GM23338 (cell line): ENCODE measurements around the gene PXK. TPM values are rescaled to one million over a fixed set of nuclear protein-coding genes. Genes with fewer than 3 reads are reported as not detected.

ENCODE experiments used
- ATAC-seq: fragments of 200-7000 bp; cut with Tn5 transposase; 3 replicates; pipeline ENCODE4 v1.9.1; 2020
- DNase-seq: peaks from one replicate; pipeline ENCODE4 v3.0.0-alpha.2; 2015; ENCODE audit warnings: low spot score
- H2AFZ ChIP-seq: fragments of 200-600 bp; sonication (generic); 2 replicates; pipeline ENCODE4 v1.8.0; 2016; ENCODE audit warnings: antibody characterized with exemption, mild to moderate bottlenecking, moderate library complexity
- H3F3A ChIP-seq: fragments of 200-600 bp; sonication (generic); replicated peaks from 2 replicates; pipeline ENCODE4 v1.8.0; 2017; ENCODE audit warnings: antibody characterized with exemption, mixed run types, low read depth
- H3K27ac ChIP-seq: fragments of 200-600 bp; sonication (generic); 2 replicates; pipeline ENCODE4 v1.6.1; 2016; ENCODE audit warnings: low read depth
- H3K27me3 ChIP-seq: fragments of 200-600 bp; sonication (generic); 2 replicates; pipeline ENCODE4 v1.8.0; 2016; ENCODE audit warnings: mild to moderate bottlenecking, mixed run types, moderate library complexity; ENCODE audit not compliant: insufficient read depth
- H3K36me3 ChIP-seq: fragments of 200-600 bp; sonication (generic); 2 replicates; pipeline ENCODE4 v1.8.0; 2016; ENCODE audit warnings: mild to moderate bottlenecking; ENCODE audit not compliant: insufficient read depth
- H3K4me1 ChIP-seq: fragments of 200-600 bp; sonication (generic); 2 replicates; pipeline ENCODE4 v1.8.0; 2016; ENCODE audit warnings: mild to moderate bottlenecking, moderate library complexity; ENCODE audit not compliant: insufficient read depth
- H3K4me2 ChIP-seq: fragments of 200-600 bp; sonication (generic); 2 replicates; pipeline ENCODE4 v1.7.1; 2017; ENCODE audit warnings: mixed run types
- H3K4me3 ChIP-seq: fragments of 200-600 bp; sonication (generic); 2 replicates; pipeline ENCODE4 v1.6.1; 2016; ENCODE audit warnings: mixed run types
- H3K79me2 ChIP-seq: fragments of 200-600 bp; sonication (generic); replicated peaks from 2 replicates; pipeline ENCODE4 v1.8.0; 2017; ENCODE audit warnings: mild to moderate bottlenecking; ENCODE audit not compliant: insufficient read depth
- H3K9me2 ChIP-seq: fragments of 200-600 bp; sonication (generic); 2 replicates; pipeline ENCODE4 v1.8.0; 2017; ENCODE audit not compliant: insufficient read depth
- H4K20me1 ChIP-seq: fragments of 200-600 bp; sonication (generic); replicated peaks from 2 replicates; pipeline ENCODE4 v1.8.0; 2017; ENCODE audit warnings: mild to moderate bottlenecking; ENCODE audit not compliant: insufficient read depth
- H3K27ac Mint-ChIP-seq: 2 replicates; pipeline ENCODE4 v1.8.0; 2020; ENCODE audit warnings: inconsistent platforms, mild to moderate bottlenecking, moderate library complexity, mixed read lengths
- H3K27me3 Mint-ChIP-seq: 3 replicates; pipeline ENCODE4 v1.8.0; 2022; ENCODE audit warnings: low read depth, mild to moderate bottlenecking, moderate library complexity, mixed read lengths, inconsistent platforms; ENCODE audit not compliant: insufficient read depth, poor library complexity
- H3K36me3 Mint-ChIP-seq: 3 replicates; pipeline ENCODE4 v1.8.0; 2021; ENCODE audit warnings: low read depth, mild to moderate bottlenecking, inconsistent platforms, moderate library complexity, mixed read lengths
- H3K4me1 Mint-ChIP-seq: 3 replicates; pipeline ENCODE4 v1.8.0; 2020; ENCODE audit warnings: mild to moderate bottlenecking, inconsistent platforms, mixed read lengths
- H3K4me3 Mint-ChIP-seq: 3 replicates; pipeline ENCODE4 v1.8.0; 2021; ENCODE audit warnings: moderate library complexity, mild to moderate bottlenecking, inconsistent platforms, mixed read lengths
- H3K9me3 Mint-ChIP-seq: 3 replicates; pipeline ENCODE4 v1.8.0; 2020; ENCODE audit warnings: moderate library complexity, mild to moderate bottlenecking, inconsistent platforms, mixed read lengths
- CREB1 ChIP-seq: fragments of 250-450 bp; sonication (Bioruptor Pico); IDR thresholded peaks from 2 replicates; pipeline ENCODE4 v1.5.0; 2020; ENCODE audit warnings: low read depth, mild to moderate bottlenecking, moderate library complexity
- CTCF ChIP-seq, 2 experiments: fragments of 200-600 bp in 1 of 2; sonication (generic) in 1 of 2; conservative IDR thresholded peaks; 2 replicates each; pipeline versions ENCODE4 v1.5.1 to v1.6.1; 2016 to 2017; ENCODE audit warnings: antibody characterized with exemption in 2 of 2, low read depth in 2 of 2, mild to moderate bottlenecking in 2 of 2, moderate library complexity in 1 of 2
- EZH2 ChIP-seq: fragments of 200-600 bp; sonication (generic); IDR thresholded peaks from one replicate; pipeline ENCODE4 v1.8.0; 2017; ENCODE audit warnings: antibody characterized with exemption, mild to moderate bottlenecking, low read depth; ENCODE audit not compliant: unreplicated experiment
- EZH2phosphoT487 ChIP-seq: fragments of 200-600 bp; sonication (generic); IDR thresholded peaks from one replicate; pipeline ENCODE4 v1.8.1; 2018; ENCODE audit warnings: antibody characterized with exemption; ENCODE audit not compliant: unreplicated experiment
- JUNB ChIP-seq: IDR thresholded peaks from one replicate; pipeline ENCODE4 v1.6.1; 2016; ENCODE audit warnings: antibody characterized with exemption; ENCODE audit not compliant: unreplicated experiment
- NANOG ChIP-seq: IDR thresholded peaks from 2 replicates; pipeline ENCODE4 v1.6.1; 2016; ENCODE audit warnings: antibody characterized with exemption, borderline replicate concordance
- POLR2AphosphoS5 ChIP-seq: IDR thresholded peaks from 2 replicates; pipeline ENCODE4 v1.6.1; 2016; ENCODE audit warnings: antibody characterized with exemption, low read depth
- STAT1 ChIP-seq: IDR thresholded peaks from one replicate; pipeline ENCODE4 v1.6.1; 2016; ENCODE audit warnings: antibody characterized with exemption; ENCODE audit not compliant: unreplicated experiment
- ZNF114 ChIP-seq: fragments of 250-450 bp; sonication (Bioruptor Pico); IDR thresholded peaks from 2 replicates; pipeline ENCODE4 v1.5.0; 2020; ENCODE audit warnings: mild to moderate bottlenecking, moderate library complexity
- ZNF331 ChIP-seq: fragments of 250-450 bp; sonication (Bioruptor Pico); IDR thresholded peaks from 2 replicates; pipeline ENCODE4 v1.5.0; 2020; ENCODE audit warnings: low read depth, mild to moderate bottlenecking, moderate library complexity
- ZNF462 ChIP-seq: fragments of 250-450 bp; sonication (Bioruptor Pico); IDR thresholded peaks from 2 replicates; pipeline ENCODE4 v1.5.0; 2020; ENCODE audit warnings: mild to moderate bottlenecking, moderate library complexity
- polyA plus RNA-seq: library from polyadenylated mRNA; unstranded; fragments of >200 nt; fragmentation: Nextera tagmentation; extraction: Ambion mirVana; gene quantifications from 2 replicates; pipeline ENCODE4 v1.2.1, GENCODE V29; 2016
- total RNA-seq: library from RNA; depleted of rRNA; stranded (reverse); fragments of >200 nt; shearing (Covaris generic); gene quantifications from 2 replicates; pipeline ENCODE4 v1.2.3, GENCODE V29; 2014
- TF ChIP-seq, protein P1 (sequence below): IDR thresholded peaks from one replicate; pipeline ENCODE4 v1.6.1; 2018; ENCODE audit warnings: antibody characterized with exemption; ENCODE audit not compliant: unreplicated experiment
- TF ChIP-seq, protein P2 (sequence below): IDR thresholded peaks from 2 replicates; pipeline ENCODE4 v1.6.1; 2016; ENCODE audit warnings: antibody characterized with exemption

The PXK gene
- total and polyA plus RNA-seq, 2 experiments from 2014 or later: 6.4 to 6.5 TPM

DNA sequence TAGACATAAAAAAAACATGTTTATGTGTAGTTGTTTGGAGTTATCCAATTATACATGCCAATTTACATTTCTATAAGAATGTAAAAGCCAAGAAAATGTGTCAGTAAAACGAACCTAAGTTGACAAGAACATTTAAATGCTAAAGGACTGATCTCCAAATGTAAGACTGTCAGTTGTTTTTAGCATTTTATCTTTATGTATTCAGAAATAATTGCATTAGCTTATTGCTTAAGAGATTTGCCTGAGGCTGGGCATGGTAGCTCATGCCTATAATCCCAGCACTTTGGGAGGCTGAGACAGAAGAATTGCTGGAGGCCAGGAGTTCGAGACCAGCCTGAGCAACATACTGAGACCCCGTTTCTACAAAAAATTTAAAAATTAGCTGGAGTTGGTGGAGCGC, 26.9 kb downstream of the PXK start:
- H3K9me2 ChIP-seq: no peaks in the 10 kb centered on the region
- no peaks in the 10 kb centered on the region; the same call in 1 of the 2 replicates for H3K79me2 ChIP-seq
- H3K4me2 ChIP-seq: no peak overlapping the region
- H2AFZ ChIP-seq: no peak overlapping the region
- Mint-ChIP-seq H3K27me3 (no peaks in the 10 kb centered on the region), H3K36me3 (no peaks in the 10 kb centered on the region), H3K27ac (no peak overlapping the region), H3K4me1 (no peaks in the 10 kb centered on the region), H3K9me3 (no peaks in the 10 kb centered on the region), H3K4me3 (no peak overlapping the region)
- TF ChIP-seq, protein P1, sequence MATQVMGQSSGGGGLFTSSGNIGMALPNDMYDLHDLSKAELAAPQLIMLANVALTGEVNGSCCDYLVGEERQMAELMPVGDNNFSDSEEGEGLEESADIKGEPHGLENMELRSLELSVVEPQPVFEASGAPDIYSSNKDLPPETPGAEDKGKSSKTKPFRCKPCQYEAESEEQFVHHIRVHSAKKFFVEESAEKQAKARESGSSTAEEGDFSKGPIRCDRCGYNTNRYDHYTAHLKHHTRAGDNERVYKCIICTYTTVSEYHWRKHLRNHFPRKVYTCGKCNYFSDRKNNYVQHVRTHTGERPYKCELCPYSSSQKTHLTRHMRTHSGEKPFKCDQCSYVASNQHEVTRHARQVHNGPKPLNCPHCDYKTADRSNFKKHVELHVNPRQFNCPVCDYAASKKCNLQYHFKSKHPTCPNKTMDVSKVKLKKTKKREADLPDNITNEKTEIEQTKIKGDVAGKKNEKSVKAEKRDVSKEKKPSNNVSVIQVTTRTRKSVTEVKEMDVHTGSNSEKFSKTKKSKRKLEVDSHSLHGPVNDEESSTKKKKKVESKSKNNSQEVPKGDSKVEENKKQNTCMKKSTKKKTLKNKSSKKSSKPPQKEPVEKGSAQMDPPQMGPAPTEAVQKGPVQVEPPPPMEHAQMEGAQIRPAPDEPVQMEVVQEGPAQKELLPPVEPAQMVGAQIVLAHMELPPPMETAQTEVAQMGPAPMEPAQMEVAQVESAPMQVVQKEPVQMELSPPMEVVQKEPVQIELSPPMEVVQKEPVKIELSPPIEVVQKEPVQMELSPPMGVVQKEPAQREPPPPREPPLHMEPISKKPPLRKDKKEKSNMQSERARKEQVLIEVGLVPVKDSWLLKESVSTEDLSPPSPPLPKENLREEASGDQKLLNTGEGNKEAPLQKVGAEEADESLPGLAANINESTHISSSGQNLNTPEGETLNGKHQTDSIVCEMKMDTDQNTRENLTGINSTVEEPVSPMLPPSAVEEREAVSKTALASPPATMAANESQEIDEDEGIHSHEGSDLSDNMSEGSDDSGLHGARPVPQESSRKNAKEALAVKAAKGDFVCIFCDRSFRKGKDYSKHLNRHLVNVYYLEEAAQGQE: no peak
- TF ChIP-seq POLR2AphosphoS5 (no peak), ZNF331 (no peak), ZNF114 (CRISPR knock-in tag) (no peak), EZH2phosphoT487 (no peak), STAT1 (no peak), CREB1 (no peak), CTCF (conservative IDR thresholded peaks at IDR 0.05; ENCODE audit: low read depth in 2 of 2) (no peak), EZH2 (no peak), NANOG (no peak), ZNF462 (no peak), JUNB (no peak)
- TF ChIP-seq, protein P2, sequence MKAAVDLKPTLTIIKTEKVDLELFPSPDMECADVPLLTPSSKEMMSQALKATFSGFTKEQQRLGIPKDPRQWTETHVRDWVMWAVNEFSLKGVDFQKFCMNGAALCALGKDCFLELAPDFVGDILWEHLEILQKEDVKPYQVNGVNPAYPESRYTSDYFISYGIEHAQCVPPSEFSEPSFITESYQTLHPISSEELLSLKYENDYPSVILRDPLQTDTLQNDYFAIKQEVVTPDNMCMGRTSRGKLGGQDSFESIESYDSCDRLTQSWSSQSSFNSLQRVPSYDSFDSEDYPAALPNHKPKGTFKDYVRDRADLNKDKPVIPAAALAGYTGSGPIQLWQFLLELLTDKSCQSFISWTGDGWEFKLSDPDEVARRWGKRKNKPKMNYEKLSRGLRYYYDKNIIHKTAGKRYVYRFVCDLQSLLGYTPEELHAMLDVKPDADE: no peak
- H3K4me1 ChIP-seq: no peaks in the 10 kb centered on the region
- no peak overlapping the region for H3K4me3 ChIP-seq
- no peak overlapping the region for H3K27ac ChIP-seq
- H3K36me3 ChIP-seq: no peaks in the 10 kb centered on the region
- no peaks in the 10 kb centered on the region for H3K27me3 ChIP-seq
- no peaks in the 10 kb centered on the region for H4K20me1 ChIP-seq
- no peak for DNase-seq
- no peaks in the 10 kb centered on the region for H3F3A ChIP-seq
- no peak for ATAC-seq
